Psoas muscle (tissue), 7 donors: ENCODE results near the gene TMEM161A. TPM values are rescaled to one million over a fixed set of nuclear protein-coding genes. Genes with fewer than 3 reads are reported as not detected.

Experiments used
- polyA plus RNA-seq, 3 donors: library from polyadenylated mRNA; stranded (reverse); fragments of 200-250 nt; gene quantifications; one replicate each; pipeline ENCODE4 v1.2.3, GENCODE V29; 2013
- total RNA-seq, 4 donors: library from RNA; stranded (reverse); fragmentation: NEBNext Ultra II Directional in 2 of 4; extraction: Animal tissue kit (Norgen Biotek cat#: 25700) in 2 of 4; gene quantifications; one replicate each; pipeline versions ENCODE4 v1.2.1 to v1.2.4, GENCODE V29; 2021 to 2023
- donor health status: healthy with polysubstance abuse.
- donor health status: DM: no; HTN: no; CAD: no; lungs with moderate emphysema.
- donor health status: Bipolar disorder and iron deficiency.
- donor health status: healthy.
- donor health status: DM: no; HTN: no; CAD: no.
- donor health status: DM: no; HTN: no; CAD: no.
- donor health status: DM: yes; HTN: yes; CAD: no.

The TMEM161A gene
- total and polyA plus RNA-seq, 7 donors, result 30.2 to 61.3 (median 39.0) TPM

Other genes with a start within 250 kb of the TMEM161A start
- 1 to 10 TPM; 4.3 to 6.4 (median 5.3) TPM for gene CERS1, start 242.3 kb downstream of the TMEM161A start, total RNA-seq
- 1 to 10 TPM; 2.1 to 4.6 (median 4.0) TPM for gene CERS1, start 242.3 kb downstream of the TMEM161A start, polyA plus RNA-seq
- gene COPE, start 219.1 kb downstream of the TMEM161A start, total RNA-seq, result 100 to 1,000 TPM in 3 of 4 donors, 10 to 100 TPM in 1; 91.5 to 110 (median 105) TPM
- 100 to 1,000 TPM; 117 to 173 (median 130) TPM for gene COPE, start 219.1 kb downstream of the TMEM161A start, polyA plus RNA-seq
- gene DDX49, start 218.8 kb downstream of the TMEM161A start, total RNA-seq, result 10 to 100 TPM; 27.2 to 35.3 (median 30.3) TPM
- 10 to 100 TPM; 47.2 to 73.1 (median 47.7) TPM for gene DDX49, start 218.8 kb downstream of the TMEM161A start, polyA plus RNA-seq
- 10 to 100 TPM; 61.4 to 77.9 (median 67.7) TPM for gene HOMER3, start 197.3 kb downstream of the TMEM161A start, total RNA-seq
- 10 to 100 TPM; 72.9 to 86.2 (median 83.1) TPM for gene HOMER3, start 197.3 kb downstream of the TMEM161A start, polyA plus RNA-seq
- gene SUGP2, start 105.0 kb downstream of the TMEM161A start, total RNA-seq, result 10 to 100 TPM; 41.3 to 53.3 (median 48.1) TPM
- 10 to 100 TPM; 31.8 to 45.3 (median 34.4) TPM for gene SUGP2, start 105.0 kb downstream of the TMEM161A start, polyA plus RNA-seq
- gene ARMC6, start 104.9 kb downstream of the TMEM161A start, total RNA-seq, result 10 to 100 TPM; 13.7 to 22.6 (median 18.8) TPM
- gene ARMC6, start 104.9 kb downstream of the TMEM161A start, polyA plus RNA-seq, result 10 to 100 TPM; 22.8 to 74.1 (median 25.7) TPM
- 10 to 100 TPM; 14.7 to 40.2 (median 24.5) TPM for gene SLC25A42, start 74.5 kb downstream of the TMEM161A start, total RNA-seq
- gene SLC25A42, start 74.5 kb downstream of the TMEM161A start, polyA plus RNA-seq, result 10 to 100 TPM in 2 of 3 donors, 1 to 10 TPM in 1; 4.6 to 31.9 (median 12.2) TPM
- gene MEF2B, start 31.8 kb upstream of the TMEM161A start, total RNA-seq, result under 1 TPM; 0.56 to 0.91 (median 0.63) TPM
- gene MEF2B, start 31.8 kb upstream of the TMEM161A start, polyA plus RNA-seq, result under 1 TPM; 0.07 to 0.18 (median 0.16) TPM
- 10 to 100 TPM; 16.0 to 33.6 (median 21.0) TPM for gene BORCS8, start 53.7 kb upstream of the TMEM161A start, total RNA-seq
- 10 to 100 TPM; 25.2 to 46.1 (median 41.2) TPM for gene BORCS8, start 53.7 kb upstream of the TMEM161A start, polyA plus RNA-seq
- gene RFXANK, start 53.8 kb upstream of the TMEM161A start, total RNA-seq, result 10 to 100 TPM; 33.3 to 53.5 (median 46.2) TPM
- gene RFXANK, start 53.8 kb upstream of the TMEM161A start, polyA plus RNA-seq, result 10 to 100 TPM; 39.1 to 64.9 (median 57.4) TPM
- gene NR2C2AP, start 64.9 kb upstream of the TMEM161A start, total RNA-seq, result 10 to 100 TPM in 3 of 4 donors, 1 to 10 TPM in 1; 7.5 to 15.8 (median 12.8) TPM
- 10 to 100 TPM; 17.5 to 44.4 (median 21.9) TPM for gene NR2C2AP, start 64.9 kb upstream of the TMEM161A start, polyA plus RNA-seq
- gene NCAN, start 73.5 kb upstream of the TMEM161A start, total RNA-seq, result not detected
- under 1 TPM in 1 of 3 donors, not detected in 2; 0.03 TPM for gene NCAN, start 73.5 kb upstream of the TMEM161A start, polyA plus RNA-seq
- gene TM6SF2, start 134.8 kb upstream of the TMEM161A start, total RNA-seq, result under 1 TPM in 1 of 4 donors, not detected in 3; 0.14 TPM
- gene TM6SF2, start 134.8 kb upstream of the TMEM161A start, polyA plus RNA-seq, result under 1 TPM in 1 of 3 donors, not detected in 2; 0.29 TPM
- 10 to 100 TPM; 25.8 to 35.8 (median 29.0) TPM for gene SUGP1, start 182.0 kb upstream of the TMEM161A start, total RNA-seq
- gene SUGP1, start 182.0 kb upstream of the TMEM161A start, polyA plus RNA-seq, result 10 to 100 TPM; 20.6 to 26.3 (median 24.6) TPM
- 10 to 100 TPM; 26.2 to 55.1 (median 40.1) TPM for gene MAU2, start 182.4 kb upstream of the TMEM161A start, total RNA-seq
- 10 to 100 TPM; 12.3 to 20.3 (median 18.4) TPM for gene MAU2, start 182.4 kb upstream of the TMEM161A start, polyA plus RNA-seq